Activated B cell treated with CpG ODN at 0.5 μM for 24 hours (primary cell): ENCODE results near the gene HOOK2. TPM values are rescaled to one million over a fixed set of nuclear protein-coding genes. Genes with fewer than 3 reads are reported as not detected.

Source experiments
- ATAC-seq: fragments of 200-7000 bp; cut with Tn5 transposase; one replicate; pipeline ENCODE4 v1.10.0; 2021; ENCODE audit warnings: low read depth, mild to moderate bottlenecking, moderate library complexity
- CTCF ChIA-PET: fragments of 350-600 bp; sonication (Branson Sonifier 250); formaldehyde crosslinking; loops from one replicate; lab custom pipeline; 2021; ENCODE audit warnings: antibody characterized with exemption; lab: Charles Lee
- POLR2A ChIA-PET: fragments of 350-600 bp; sonication (Branson Sonifier 250); formaldehyde crosslinking; loops from one replicate; lab custom pipeline; 2021; ENCODE audit warnings: antibody characterized with exemption; lab: Charles Lee
- DNase-seq: peaks from one replicate; pipeline ENCODE4 v3.0.0; 2022
- H3K27ac Mint-ChIP-seq: one replicate; pipeline ENCODE4 v1.8.0; 2020; ENCODE audit warnings: mixed read lengths
- H3K27me3 Mint-ChIP-seq: one replicate; pipeline ENCODE4 v1.8.0; 2021; ENCODE audit warnings: mixed read lengths
- H3K36me3 Mint-ChIP-seq: one replicate; pipeline ENCODE4 v1.8.0; 2021; ENCODE audit warnings: low read depth, mixed read lengths
- H3K4me1 Mint-ChIP-seq: one replicate; pipeline ENCODE4 v1.8.0; 2021; ENCODE audit warnings: mixed read lengths
- H3K4me3 Mint-ChIP-seq: one replicate; pipeline ENCODE4 v1.8.0; 2020; ENCODE audit warnings: mild to moderate bottlenecking, mixed read lengths
- H3K9me3 Mint-ChIP-seq: one replicate; pipeline ENCODE4 v1.8.0; 2020; ENCODE audit warnings: mixed read lengths
- CTCF ChIP-seq: fragments of 200-600 bp; IDR thresholded peaks from one replicate; pipeline ENCODE4 v1.8.0; 2022; ENCODE audit warnings: antibody characterized with exemption, mild to moderate bottlenecking
- intact Hi-C: fragments of 100-400 bp; cut with micrococcal nuclease; formaldehyde crosslinking; loops from one replicate; pipeline ENCODE4 v1.15.1; 2024
- total RNA-seq: library from RNA; stranded (reverse); gene quantifications from 2 replicates; pipeline ENCODE4 v1.2.3, GENCODE V29; 2022

The HOOK2 gene
- total RNA-seq, 1 donor from 2014 or later: 21.2 TPM

GRCh38 chr19:12789904-12790619 lies 14.7 kb upstream of the HOOK2 start:
- H3K27ac Mint-ChIP-seq: peak overlapping the region; percentile 97
- DNase-seq: peak; percentile 95
- H3K36me3 Mint-ChIP-seq: peaks cover 18% of the 10 kb centered on the region
- intact Hi-C loops: loop anchor here (5.0 kb wide), 2 partner anchors 178 to 312 kb away; partner anchors contain the start of genes LYL1, ZNF490 and ZNF791
- ChIA-PET CTCF (interaction anchor here (3.6 to 11.4 kb wide), 4 partner anchors 8 to 26 kb away, joined by 19 to 280 read pairs (median 160); partner anchors contain the start of gene HOOK2), POLR2A (interaction anchor here (0.6 to 13.2 kb wide), 11 partner anchors 12 to 1024 kb away, joined by 3 to 909 read pairs (median 6); partner anchors contain the start of genes CALR, FBXW9, GET3 and HOOK2)
- no peaks in the 10 kb centered on the region for H3K27me3 Mint-ChIP-seq
- peak overlapping the region; percentile 96 for H3K4me3 Mint-ChIP-seq
- H3K9me3 Mint-ChIP-seq: no peaks in the 10 kb centered on the region
- H3K4me1 Mint-ChIP-seq: peaks cover 52% of the 10 kb centered on the region
- ATAC-seq: peak; percentile 43
- TF ChIP-seq CTCF: no peak

GRCh38 chr19:12789098-12789903 lies 13.9 kb upstream of the HOOK2 start:
- CTCF ChIA-PET: interaction anchor here (4.3 kb wide), 1 partner anchor 12 kb away, joined by 43 read pairs; no protein-coding TSS in a partner anchor
- H3K36me3 Mint-ChIP-seq: peaks cover 18% of the 10 kb centered on the region
- DNase-seq (no peak), ATAC-seq (no peak)
- H3K27ac Mint-ChIP-seq: peak overlapping the region; percentile 99
- no peaks in the 10 kb centered on the region for H3K9me3 Mint-ChIP-seq
- intact Hi-C loops: no loop called here
- TF ChIP-seq CTCF: no peak
- POLR2A ChIA-PET: interaction anchor here (0.6 to 13.2 kb wide), 12 partner anchors 11 to 363 kb away, joined by 3 to 909 read pairs (median 5); partner anchors contain the start of genes CALR, HOOK2 and RNASEH2A
- peaks cover 44% of the 10 kb centered on the region for H3K4me1 Mint-ChIP-seq
- peak overlapping the region; percentile 96 for H3K4me3 Mint-ChIP-seq
- no peaks in the 10 kb centered on the region for H3K27me3 Mint-ChIP-seq

DNA sequence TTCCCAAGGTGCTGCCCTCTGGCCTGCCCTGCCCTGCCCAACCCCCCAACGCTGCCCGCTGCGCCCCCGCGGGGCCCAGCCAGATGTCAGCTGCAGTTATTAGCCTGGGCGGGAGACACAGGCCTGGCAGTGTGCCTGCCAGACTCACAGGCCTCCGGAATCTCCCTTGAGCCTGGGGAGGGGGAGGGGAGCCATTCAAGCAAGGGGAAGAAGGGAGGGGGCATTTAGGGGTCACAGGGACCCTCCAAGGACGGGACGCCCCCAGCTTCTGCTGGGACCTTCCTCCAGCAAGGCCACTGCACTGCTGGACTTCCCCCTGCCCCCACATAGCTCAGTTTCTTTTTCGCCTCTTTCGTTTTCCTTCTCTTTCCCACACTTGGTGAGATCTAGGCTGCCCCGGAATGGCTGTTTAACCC lies 13.3 kb upstream of the HOOK2 start:
- Mint-ChIP-seq H3K27ac (peak overlapping the region; percentile 99), H3K9me3 (no peaks in the 10 kb centered on the region), H3K4me1 (peaks cover 39% of the 10 kb centered on the region), H3K27me3 (no peaks in the 10 kb centered on the region), H3K4me3 (peak overlapping the region; percentile 90), H3K36me3 (peaks cover 18% of the 10 kb centered on the region)
- intact Hi-C loops: no loop called here
- peak; percentile 67 for DNase-seq
- ChIA-PET CTCF (interaction anchor here (4.3 kb wide), 1 partner anchor 11 kb away, joined by 43 read pairs; no protein-coding TSS in a partner anchor), POLR2A (interaction anchor here (0.6 to 13.2 kb wide), 11 partner anchors 10 to 316 kb away, joined by 3 to 909 read pairs (median 5); partner anchors contain the start of genes CALR, HOOK2 and RNASEH2A)
- TF ChIP-seq CTCF: no peak
- ATAC-seq: peak; percentile 4

- Mint-ChIP-seq H3K36me3 (peaks cover 15% of the 10 kb centered on the region), H3K27me3 (no peaks in the 10 kb centered on the region), H3K4me3 (peak overlapping the region; percentile 90), H3K4me1 (peaks cover 39% of the 10 kb centered on the region), H3K9me3 (no peaks in the 10 kb centered on the region), H3K27ac (peak overlapping the region; percentile 99)
- TF ChIP-seq CTCF: no peak
- CTCF ChIA-PET: interaction anchor here (4.3 kb wide), 1 partner anchor 11 kb away, joined by 43 read pairs; no protein-coding TSS in a partner anchor
- no peak for ATAC-seq
- DNase-seq: no peak
- POLR2A ChIA-PET: interaction anchor here (0.6 to 13.2 kb wide), 10 partner anchors 10 to 316 kb away, joined by 3 to 909 read pairs (median 5); partner anchors contain the start of genes CALR, HOOK2, RNASEH2A and TRIR
- intact Hi-C loops: no loop called here
Observed at GRCh38 chr19:12788042-12788681, 12.8 kb upstream of the HOOK2 start.
